IPS-18c (cell line): ENCODE measurements around the gene E2F6.
"Not testable (repeated sequence)": the region's sequence is repeated elsewhere in the genome, so short reads cannot be mapped to it uniquely, and the experiment has no call there.

Experiments
- H3K4me3 ChIP-seq: 2 replicates; pipeline ENCODE4 v1.7.0; 2013; ENCODE audit warnings: low read depth, mild to moderate bottlenecking, low read length, moderate library complexity; ENCODE audit not compliant: insufficient read depth
- H3K9me3 ChIP-seq: one replicate; pipeline ENCODE4 v1.6.1; 2013; ENCODE audit warnings: mild to moderate bottlenecking, low read length, moderate library complexity; ENCODE audit not compliant: control insufficient read depth, insufficient read depth

E2F6 gene

DNA sequence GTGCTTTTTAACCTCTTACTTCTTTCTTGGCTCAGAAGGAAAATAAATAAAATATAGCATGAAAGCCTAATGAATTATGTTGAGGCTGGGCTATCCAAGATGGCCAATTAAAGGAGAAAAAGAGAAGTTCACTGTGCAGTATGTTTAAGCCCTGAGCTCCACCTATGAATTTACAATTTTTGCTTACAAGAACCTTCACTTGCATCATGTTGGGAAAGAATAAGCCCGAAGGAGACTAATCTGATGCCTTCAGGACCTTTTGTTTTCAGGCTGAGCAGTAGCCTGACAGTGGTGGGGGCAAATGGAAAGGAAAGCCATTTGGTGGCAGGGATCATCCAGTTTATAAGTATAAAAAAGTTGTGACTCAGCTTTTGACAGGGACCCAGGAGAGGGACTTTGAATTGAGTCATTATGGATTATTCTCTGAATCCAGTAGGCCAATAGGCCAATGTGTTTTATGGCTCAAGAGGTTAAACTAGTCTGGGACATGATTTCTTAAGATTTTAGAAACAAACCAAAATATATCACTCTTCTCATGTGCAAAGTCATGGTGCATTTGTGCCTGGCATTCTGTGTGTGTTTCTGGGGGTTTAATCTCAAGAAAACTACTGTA lies 56.9 kb downstream of the E2F6 start:
- Histone ChIP-seq H3K4me3 (no peak overlapping the region), H3K9me3 (no peaks in the 10 kb centered on the region)

- no peak overlapping the region for H3K4me3 ChIP-seq
- no peaks in the 10 kb centered on the region for H3K9me3 ChIP-seq
Observed at GRCh38 chr2:11407413-11407812, 58.5 kb downstream of the E2F6 start.

DNA sequence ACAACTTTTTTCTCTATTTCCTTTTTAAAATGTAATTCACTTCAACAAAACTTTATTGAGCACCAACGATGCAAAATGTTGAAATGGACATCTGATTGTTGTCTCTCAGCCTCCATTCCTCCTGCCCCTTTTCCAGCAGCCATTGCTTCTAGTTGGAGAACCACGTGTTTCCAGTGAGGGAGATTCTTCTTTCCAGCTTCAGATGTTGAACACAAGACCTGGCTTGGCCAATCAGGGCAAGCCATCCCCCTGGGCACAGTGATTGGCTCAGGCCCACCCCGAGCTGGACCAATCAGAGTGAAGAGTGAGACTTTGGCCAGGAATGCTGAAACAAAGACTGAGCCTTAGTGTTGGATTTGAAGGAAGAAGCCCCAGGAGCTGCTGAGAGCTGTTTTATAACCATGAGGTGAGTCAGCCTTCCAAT lies 59.0 kb downstream of the E2F6 start:
- no peak overlapping the region for H3K4me3 ChIP-seq
- no peaks in the 10 kb centered on the region for H3K9me3 ChIP-seq

DNA sequence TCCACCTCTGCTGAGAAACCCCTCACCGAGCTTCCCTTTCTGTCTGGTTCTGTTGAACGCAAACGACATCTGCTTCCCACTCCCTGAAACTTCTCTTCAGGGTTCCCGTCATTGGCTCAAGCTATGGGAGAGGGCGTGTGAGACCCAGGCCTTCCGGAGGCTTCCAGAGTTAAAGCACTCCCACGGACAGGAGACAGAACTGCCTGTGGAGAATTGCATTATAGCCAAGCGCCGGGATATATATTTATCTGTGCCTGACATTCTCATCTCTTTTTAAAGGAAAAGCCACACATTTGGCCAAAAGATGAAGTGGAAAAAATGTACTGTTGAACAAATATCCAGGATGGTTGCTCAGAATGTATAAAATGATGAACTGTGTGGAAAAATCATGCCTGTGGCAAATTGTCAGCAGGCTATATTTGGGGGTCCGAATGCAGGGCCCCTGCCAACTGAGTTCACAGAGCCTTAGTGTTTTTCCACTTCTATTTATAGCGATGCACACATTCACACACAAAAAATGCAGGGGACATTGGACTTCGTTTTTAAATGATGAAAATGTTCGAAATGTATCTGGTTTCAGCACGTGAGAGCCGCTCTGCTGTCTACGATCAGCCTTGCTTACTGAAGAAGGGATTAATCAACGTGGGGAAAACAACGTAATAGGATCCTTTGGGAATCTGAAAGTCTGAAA lies 59.5 kb downstream of the E2F6 start:
- H3K4me3 ChIP-seq = no peak overlapping the region
- H3K9me3 ChIP-seq = no peaks in the 10 kb centered on the region

- H3K9me3 ChIP-seq = no peaks in the 10 kb centered on the region
- no peak overlapping the region for H3K4me3 ChIP-seq
Observed at GRCh38 chr2:11405599-11406266, 60.2 kb downstream of the E2F6 start.

GRCh38 chr2:11405074-11405406 lies 60.9 kb downstream of the E2F6 start:
- H3K9me3 ChIP-seq, H3K4me3 ChIP-seq: not testable (repeated sequence)

GRCh38 chr2:11404376-11405073 lies 61.4 kb downstream of the E2F6 start:
- H3K9me3 ChIP-seq = no peaks in the 10 kb centered on the region
- no peak overlapping the region for H3K4me3 ChIP-seq

- Histone ChIP-seq H3K4me3 (no peak overlapping the region), H3K9me3 (no peaks in the 10 kb centered on the region)
Observed at GRCh38 chr2:11402436-11402835, 63.5 kb downstream of the E2F6 start.

DNA sequence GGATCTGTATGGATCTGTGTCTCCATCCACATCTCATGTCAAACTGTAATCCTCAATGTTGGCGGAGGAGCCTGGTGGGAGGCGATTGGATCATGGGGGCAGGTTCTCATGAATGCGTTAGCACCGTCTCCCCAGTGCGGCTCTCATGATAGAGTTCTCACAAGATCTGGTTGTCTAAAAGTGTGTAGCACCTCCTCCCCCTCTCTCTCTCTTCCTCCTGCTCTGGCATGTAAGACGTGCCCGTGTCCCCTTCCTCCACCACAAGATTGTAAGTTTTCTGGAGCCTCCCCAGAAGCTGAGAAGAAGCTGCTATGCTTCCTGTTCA lies 66.6 kb downstream of the E2F6 start:
- Histone ChIP-seq H3K4me3 (no peak overlapping the region), H3K9me3 (no peaks in the 10 kb centered on the region)

DNA sequence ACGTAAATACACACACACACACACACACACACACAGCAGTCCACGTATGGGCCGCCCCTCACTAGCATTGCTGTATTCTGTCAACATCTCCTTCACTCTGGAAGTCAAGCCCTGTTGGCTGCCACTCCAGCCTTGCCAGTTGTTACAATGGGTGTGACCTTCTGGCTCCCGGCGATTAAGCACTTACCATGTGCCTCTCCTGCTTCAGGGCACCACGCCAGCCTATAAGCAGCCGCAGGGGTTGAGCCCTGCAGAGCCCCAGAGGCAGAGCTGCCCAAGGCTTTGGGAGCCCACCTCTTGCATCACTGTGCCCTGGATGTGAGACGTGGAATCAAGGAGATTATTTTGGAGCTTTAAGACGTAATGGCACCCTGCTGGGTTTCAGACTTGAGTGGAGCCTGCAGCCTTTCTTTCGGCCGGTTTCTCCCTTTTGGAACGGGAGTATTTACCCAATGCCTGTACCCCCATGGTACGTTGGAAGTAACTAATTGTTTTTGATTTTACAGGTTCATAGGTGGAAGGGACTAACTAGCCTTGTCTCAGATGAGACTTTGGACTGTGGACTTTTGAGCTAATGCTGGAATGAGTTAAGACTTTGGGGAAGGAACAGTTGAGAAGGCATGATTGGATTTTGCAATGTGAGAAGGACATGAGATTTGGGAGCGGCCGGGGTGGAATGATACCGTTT lies 67.1 kb downstream of the E2F6 start:
- Histone ChIP-seq H3K9me3 (no peaks in the 10 kb centered on the region), H3K4me3 (no peak overlapping the region)

DNA sequence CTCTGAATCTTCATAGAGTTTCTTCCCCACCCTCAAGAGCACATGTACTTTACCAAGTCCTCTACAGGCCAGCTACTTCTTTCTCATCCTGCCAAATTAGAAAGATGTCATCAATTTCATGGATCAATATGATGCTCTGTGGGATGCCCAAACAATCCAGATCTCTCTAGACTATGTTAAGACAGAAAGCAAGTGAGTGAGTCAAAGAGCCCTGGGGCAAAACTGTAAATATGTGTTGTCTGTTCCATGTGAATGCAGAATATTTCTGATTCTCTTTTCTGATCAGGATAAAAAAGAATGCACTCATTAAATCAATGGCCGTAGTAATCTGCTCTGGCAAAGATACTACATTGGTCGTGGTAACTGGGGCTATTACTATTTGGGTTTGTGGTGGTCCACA lies 68.4 kb downstream of the E2F6 start:
- no peaks in the 10 kb centered on the region for H3K9me3 ChIP-seq
- no peak overlapping the region for H3K4me3 ChIP-seq

GRCh38 chr2:11396467-11397445 lies 69.2 kb downstream of the E2F6 start:
- Histone ChIP-seq H3K4me3 (no peak overlapping the region), H3K9me3 (no peaks in the 10 kb centered on the region)

- Histone ChIP-seq H3K9me3 (no peaks in the 10 kb centered on the region), H3K4me3 (no peak overlapping the region)
Observed at GRCh38 chr2:11396021-11396420, 69.9 kb downstream of the E2F6 start.

- H3K4me3 ChIP-seq = no peak overlapping the region
- no peaks in the 10 kb centered on the region for H3K9me3 ChIP-seq
Observed at GRCh38 chr2:11395389-11395788, 70.6 kb downstream of the E2F6 start.
